MM.1S (cell line): ENCODE results near the gene ARPP21.

Source experiments
- DNase-seq: peaks from one replicate; pipeline ENCODE4 v3.0.0-alpha.2; 2015
- H2AFZ ChIP-seq: fragments of 300-600 bp; sonication (generic); 2 replicates; pipeline ENCODE4 v1.6.0; 2016; ENCODE audit warnings: antibody characterized with exemption, low read length
- H3F3A ChIP-seq: fragments of 300-600 bp; sonication (generic); 2 replicates; pipeline ENCODE4 v1.6.1; 2016; ENCODE audit warnings: mild to moderate bottlenecking, antibody characterized with exemption, low read length, moderate library complexity, mixed read lengths; ENCODE audit not compliant: insufficient read depth
- H3K27ac ChIP-seq: fragments of 300-600 bp; sonication (generic); 2 replicates; pipeline ENCODE4 v1.5.1; 2016; ENCODE audit warnings: mild to moderate bottlenecking, low read length
- H3K27me3 ChIP-seq: fragments of 300-600 bp; sonication (generic); replicated peaks from 2 replicates; pipeline ENCODE4 v1.6.0; 2016; ENCODE audit warnings: low read length; ENCODE audit not compliant: insufficient read depth
- H3K36me3 ChIP-seq: fragments of 300-600 bp; sonication (generic); replicated peaks from 2 replicates; pipeline ENCODE4 v1.6.1; 2016; ENCODE audit warnings: mild to moderate bottlenecking, low read length, mixed read lengths; ENCODE audit not compliant: insufficient read depth
- H3K4me1 ChIP-seq: fragments of 300-600 bp; sonication (generic); 2 replicates; pipeline ENCODE4 v1.6.1; 2016; ENCODE audit warnings: low read length, mixed read lengths
- H3K4me2 ChIP-seq: fragments of 300-600 bp; sonication (generic); 2 replicates; pipeline ENCODE4 v1.6.0; 2016; ENCODE audit warnings: low read depth, low read length
- H3K4me3 ChIP-seq: fragments of 300-600 bp; sonication (generic); 2 replicates; pipeline ENCODE4 v1.5.1; 2016; ENCODE audit warnings: low read length, mixed read lengths
- H3K79me2 ChIP-seq: fragments of 300-600 bp; sonication (generic); 2 replicates; pipeline ENCODE4 v1.6.1; 2016; ENCODE audit warnings: mixed run types, low read length, mixed read lengths
- H3K9ac ChIP-seq: fragments of 300-600 bp; sonication (generic); 2 replicates; pipeline ENCODE4 v1.6.1; 2016; ENCODE audit warnings: low read length, mixed read lengths
- H3K9me2 ChIP-seq: fragments of 300-600 bp; sonication (generic); replicated peaks from 2 replicates; pipeline ENCODE4 v1.6.1; 2016; ENCODE audit warnings: mild to moderate bottlenecking, low read length, mixed read lengths; ENCODE audit not compliant: insufficient read depth
- H3K9me3 ChIP-seq: fragments of 300-600 bp; sonication (generic); replicated peaks from 2 replicates; pipeline ENCODE4 v1.6.1; 2016; ENCODE audit warnings: mild to moderate bottlenecking, low read length, mixed read lengths; ENCODE audit not compliant: insufficient read depth
- H4K20me1 ChIP-seq: fragments of 300-600 bp; sonication (generic); 2 replicates; pipeline ENCODE4 v1.6.1; 2016; ENCODE audit warnings: mild to moderate bottlenecking, low read length, moderate library complexity, mixed read lengths; ENCODE audit not compliant: insufficient read depth
- EZH2 ChIP-seq: fragments of 300-600 bp; sonication (generic); optimal IDR thresholded peaks from 2 replicates; pipeline ENCODE3; 2017; ENCODE audit warnings: low read depth, mild to moderate bottlenecking, antibody characterized with exemption, low read length, mixed read lengths
- EZH2phosphoT487 ChIP-seq: fragments of 300-600 bp; sonication (generic); IDR thresholded peaks from 2 replicates; pipeline ENCODE4 v1.6.1; 2018; ENCODE audit warnings: antibody characterized with exemption, low read length
- TF ChIP-seq, protein P1 (sequence below): fragments of 300-600 bp; sonication (generic); IDR thresholded peaks from 2 replicates; pipeline ENCODE4 v1.5.1; 2016; ENCODE audit warnings: antibody characterized with exemption, low read length, mixed read lengths

ARPP21 gene

DNA sequence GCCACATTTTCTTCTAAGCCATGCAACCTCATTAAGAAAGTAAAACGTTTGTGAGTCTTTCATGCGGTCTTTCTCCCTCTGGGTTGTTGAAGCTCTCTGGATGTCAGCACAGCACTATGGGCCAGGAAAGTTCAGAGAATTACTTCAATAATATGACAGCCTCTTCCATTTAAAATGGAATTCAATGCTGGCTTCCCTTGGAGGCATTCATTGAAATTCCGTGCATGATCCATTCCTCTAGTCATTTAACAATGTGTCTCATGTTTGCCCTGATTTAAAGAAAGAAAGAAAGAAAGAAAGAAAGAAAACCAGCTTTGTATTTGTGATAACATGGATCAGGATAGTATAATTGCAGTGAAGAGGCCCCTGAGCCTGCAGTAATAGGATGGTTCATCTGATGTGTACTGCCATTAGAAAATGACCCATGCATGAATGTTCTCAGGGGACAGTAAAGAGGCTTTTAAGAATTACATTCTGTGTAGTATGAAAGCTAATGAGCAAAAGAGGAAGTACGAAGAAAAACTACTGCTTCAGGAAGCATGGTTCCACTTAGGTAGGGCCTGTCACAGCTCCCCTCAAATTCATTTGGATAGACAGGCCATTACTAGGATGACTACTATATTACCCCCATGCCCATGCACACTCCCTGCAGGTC lies 146.0 kb downstream of the ARPP21 start:
- Histone ChIP-seq H3K4me2 (no peak overlapping the region), H3K9ac (no peak overlapping the region), H3K4me1 (no peaks in the 10 kb centered on the region), H2AFZ (no peak overlapping the region), H3K27me3 (no peaks in the 10 kb centered on the region), H3K9me2 (no peaks in the 10 kb centered on the region), H3K9me3 (no peaks in the 10 kb centered on the region), H3K4me3 (no peak overlapping the region), H4K20me1 (no peaks in the 10 kb centered on the region), H3K36me3 (no peaks in the 10 kb centered on the region), H3K79me2 (no peaks in the 10 kb centered on the region), H3K27ac (no peak overlapping the region), H3F3A (no peaks in the 10 kb centered on the region)
- no peak for DNase-seq
- TF ChIP-seq EZH2 (no peak), EZH2phosphoT487 (no peak)
- TF ChIP-seq, protein P1, sequence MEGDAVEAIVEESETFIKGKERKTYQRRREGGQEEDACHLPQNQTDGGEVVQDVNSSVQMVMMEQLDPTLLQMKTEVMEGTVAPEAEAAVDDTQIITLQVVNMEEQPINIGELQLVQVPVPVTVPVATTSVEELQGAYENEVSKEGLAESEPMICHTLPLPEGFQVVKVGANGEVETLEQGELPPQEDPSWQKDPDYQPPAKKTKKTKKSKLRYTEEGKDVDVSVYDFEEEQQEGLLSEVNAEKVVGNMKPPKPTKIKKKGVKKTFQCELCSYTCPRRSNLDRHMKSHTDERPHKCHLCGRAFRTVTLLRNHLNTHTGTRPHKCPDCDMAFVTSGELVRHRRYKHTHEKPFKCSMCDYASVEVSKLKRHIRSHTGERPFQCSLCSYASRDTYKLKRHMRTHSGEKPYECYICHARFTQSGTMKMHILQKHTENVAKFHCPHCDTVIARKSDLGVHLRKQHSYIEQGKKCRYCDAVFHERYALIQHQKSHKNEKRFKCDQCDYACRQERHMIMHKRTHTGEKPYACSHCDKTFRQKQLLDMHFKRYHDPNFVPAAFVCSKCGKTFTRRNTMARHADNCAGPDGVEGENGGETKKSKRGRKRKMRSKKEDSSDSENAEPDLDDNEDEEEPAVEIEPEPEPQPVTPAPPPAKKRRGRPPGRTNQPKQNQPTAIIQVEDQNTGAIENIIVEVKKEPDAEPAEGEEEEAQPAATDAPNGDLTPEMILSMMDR: no peak

DNA sequence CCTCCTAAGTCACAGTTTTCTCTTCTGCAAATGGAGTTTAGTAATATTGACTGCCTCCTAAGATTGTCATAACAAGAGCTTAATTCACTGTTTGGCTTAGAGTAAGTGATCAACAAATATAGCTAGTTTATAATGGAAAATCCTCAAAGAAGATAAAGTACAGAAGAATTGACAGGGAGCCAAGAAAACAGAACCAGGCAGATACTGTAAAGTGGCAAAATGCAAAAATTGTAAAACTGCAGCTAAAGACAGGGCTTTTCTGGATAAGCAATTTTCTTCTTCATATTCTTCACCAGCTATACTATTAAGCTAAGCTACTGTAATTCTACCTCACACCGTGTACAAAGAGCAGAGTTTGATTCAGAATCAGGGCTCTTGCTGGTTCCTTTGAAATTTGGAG lies 148.6 kb downstream of the ARPP21 start:
- Histone ChIP-seq H3K4me2 (no peak overlapping the region), H3K27me3 (no peaks in the 10 kb centered on the region), H3K27ac (no peak overlapping the region), H4K20me1 (no peaks in the 10 kb centered on the region), H3K79me2 (no peaks in the 10 kb centered on the region), H3K36me3 (no peaks in the 10 kb centered on the region), H3K4me3 (no peak overlapping the region), H3K9ac (no peak overlapping the region), H3K9me3 (no peaks in the 10 kb centered on the region), H3F3A (no peaks in the 10 kb centered on the region), H3K9me2 (no peaks in the 10 kb centered on the region), H2AFZ (no peak overlapping the region), H3K4me1 (no peaks in the 10 kb centered on the region)
- no peak for TF ChIP-seq EZH2phosphoT487
- TF ChIP-seq EZH2: no peak
- no peak for DNase-seq

DNA sequence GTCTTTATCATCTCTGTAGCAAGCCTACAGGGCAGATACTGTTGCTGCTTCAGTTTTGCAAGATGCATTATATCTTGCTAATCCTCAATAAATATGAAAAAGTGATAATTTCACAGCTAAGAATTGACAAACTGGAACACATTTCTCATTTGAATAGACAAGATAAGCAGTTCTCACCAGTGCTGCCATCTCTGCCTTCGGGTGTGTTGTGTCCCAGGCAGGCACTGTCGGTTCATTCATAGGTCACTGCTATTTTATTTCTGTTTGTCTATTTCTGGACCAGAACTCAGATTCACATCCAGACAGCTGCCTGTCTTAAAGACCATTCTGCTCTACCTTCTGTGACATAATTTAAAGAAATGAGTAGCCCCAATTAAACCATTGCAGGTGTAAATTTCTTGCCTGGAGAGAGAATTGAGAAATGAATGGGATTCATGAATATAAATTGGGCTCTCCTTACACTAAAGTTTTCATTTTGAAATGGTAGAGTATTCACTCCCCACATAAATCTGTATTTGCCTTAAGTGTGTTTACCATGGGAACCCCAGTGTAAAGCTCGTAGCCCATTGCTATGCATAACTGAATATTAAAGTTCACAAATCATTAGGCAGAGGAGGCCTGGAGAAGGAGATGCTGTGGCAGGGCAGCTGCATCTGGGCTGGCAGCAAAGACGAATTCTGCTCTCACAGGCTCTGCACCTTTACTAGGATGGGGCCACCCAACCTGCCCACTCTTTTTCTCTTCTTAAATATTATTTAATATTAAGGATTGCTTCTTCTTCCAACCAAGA lies 149.9 kb downstream of the ARPP21 start:
- Histone ChIP-seq H3F3A (no peaks in the 10 kb centered on the region), H3K4me3 (no peak overlapping the region), H3K27ac (no peak overlapping the region), H3K79me2 (no peaks in the 10 kb centered on the region), H3K27me3 (no peaks in the 10 kb centered on the region), H3K9ac (no peak overlapping the region), H3K9me2 (no peaks in the 10 kb centered on the region), H4K20me1 (no peaks in the 10 kb centered on the region), H3K9me3 (no peaks in the 10 kb centered on the region), H3K4me2 (no peak overlapping the region), H2AFZ (no peak overlapping the region), H3K36me3 (no peaks in the 10 kb centered on the region), H3K4me1 (no peaks in the 10 kb centered on the region)
- TF ChIP-seq, protein P1: no peak
- TF ChIP-seq EZH2phosphoT487 (no peak), EZH2 (no peak)
- DNase-seq: no peak

DNA sequence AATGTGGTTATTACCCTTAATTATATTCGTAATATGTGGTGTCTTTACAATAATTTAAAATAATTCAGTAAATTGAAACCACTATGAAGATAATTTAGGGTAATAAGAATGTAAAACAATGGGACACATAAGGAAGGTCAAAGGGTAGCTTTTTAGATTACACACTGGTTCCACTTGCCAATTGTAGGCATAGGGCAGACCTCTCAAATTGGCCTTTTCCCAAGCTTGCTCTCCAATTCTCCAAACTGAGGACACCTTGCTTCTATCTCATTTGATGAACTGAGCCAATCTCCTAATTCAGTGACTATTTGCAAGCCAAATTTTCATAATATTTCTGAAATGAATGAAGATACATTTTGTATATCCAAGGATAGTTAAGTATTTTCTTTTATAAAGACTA lies 151.4 kb downstream of the ARPP21 start:
- Histone ChIP-seq H3K27ac (no peak overlapping the region), H3K9ac (no peak overlapping the region), H2AFZ (no peak overlapping the region), H3K4me2 (no peak overlapping the region), H3K79me2 (no peaks in the 10 kb centered on the region), H3K4me1 (no peaks in the 10 kb centered on the region), H3K4me3 (no peak overlapping the region), H3K27me3 (no peaks in the 10 kb centered on the region), H4K20me1 (no peaks in the 10 kb centered on the region), H3K36me3 (no peaks in the 10 kb centered on the region), H3F3A (no peaks in the 10 kb centered on the region), H3K9me3 (no peaks in the 10 kb centered on the region), H3K9me2 (no peaks in the 10 kb centered on the region)
- TF ChIP-seq, protein P1: no peak
- no peak for TF ChIP-seq EZH2phosphoT487
- TF ChIP-seq EZH2: no peak
- DNase-seq: no peak
